GM19023 (cell line): ENCODE results near the gene C9orf43.

ENCODE experiments used
- ATAC-seq: cut with Tn5 transposase; IDR thresholded peaks from one replicate; pipeline ENCODE4 v1.9.1; 2021; ENCODE audit warnings: mild to moderate bottlenecking, moderate library complexity; ENCODE audit not compliant: unreplicated experiment

C9orf43 gene

DNA sequence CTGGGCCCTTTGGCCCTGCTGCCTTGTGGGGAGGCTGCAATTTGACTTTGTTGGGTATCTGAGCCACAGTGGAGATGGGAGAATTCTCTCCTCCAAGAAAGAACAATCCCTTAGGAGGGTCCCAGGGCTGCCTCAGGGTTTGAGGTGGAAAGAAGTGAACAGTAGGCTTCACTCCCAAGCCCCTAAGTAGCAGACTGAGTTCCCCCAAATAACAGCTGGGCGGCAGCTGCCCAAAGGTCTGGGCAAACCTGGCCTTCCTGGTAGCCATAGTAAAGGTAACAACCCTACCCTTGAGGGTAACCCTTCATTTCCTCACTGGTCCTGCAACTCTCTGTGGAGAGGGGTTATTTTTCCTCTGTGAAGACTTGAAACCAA, 53.7 kb downstream of the C9orf43 start:
- ATAC-seq = no peak

GRCh38 chr9:113465599-113466140, 55.1 kb downstream of the C9orf43 start:
- ATAC-seq = no peak

GRCh38 chr9:113467183-113467582, 56.6 kb downstream of the C9orf43 start:
- no peak for ATAC-seq

GRCh38 chr9:113468716-113469448, 58.3 kb downstream of the C9orf43 start:
- ATAC-seq = no peak

DNA sequence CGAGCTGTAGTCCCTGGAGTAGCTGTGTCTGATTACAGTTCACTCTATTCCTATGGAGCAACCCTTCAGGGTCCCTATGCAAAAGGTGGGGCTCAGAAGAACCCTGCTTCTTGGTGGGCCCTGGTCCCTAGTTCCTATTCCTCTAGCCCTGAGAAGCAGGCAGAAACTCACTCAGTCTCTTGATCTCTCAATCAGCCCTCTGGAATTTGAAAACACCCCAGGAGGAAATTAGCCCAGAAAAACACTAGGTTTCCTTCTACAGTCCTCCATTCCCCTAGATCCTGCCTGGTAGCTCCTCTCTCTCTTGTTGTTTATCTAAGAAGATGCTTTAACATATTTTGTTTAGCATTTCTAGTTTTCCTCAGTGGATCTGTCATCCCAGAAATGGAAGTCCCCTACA, 60.6 kb downstream of the C9orf43 start:
- no peak for ATAC-seq

GRCh38 chr9:113471566-113471965, 61.0 kb downstream of the C9orf43 start:
- ATAC-seq = no peak

DNA sequence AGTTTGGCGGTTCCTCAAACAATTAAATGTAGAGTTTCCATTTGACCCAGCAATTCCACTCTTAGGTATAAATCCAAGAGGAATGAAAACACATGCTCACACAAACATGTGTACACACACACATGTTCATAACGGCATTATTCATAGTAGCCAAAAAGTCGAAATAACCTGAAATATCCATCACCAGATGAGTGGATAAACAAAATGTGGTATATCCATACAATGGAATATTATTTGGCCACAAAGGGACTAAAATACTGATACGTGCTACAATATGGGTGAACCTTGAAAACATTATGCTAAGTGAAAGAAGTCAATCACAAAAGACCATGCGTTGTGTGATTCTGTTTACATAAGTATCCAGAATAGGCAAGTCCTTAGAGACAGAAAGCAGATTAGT, 61.7 kb downstream of the C9orf43 start:
- no peak for ATAC-seq

DNA sequence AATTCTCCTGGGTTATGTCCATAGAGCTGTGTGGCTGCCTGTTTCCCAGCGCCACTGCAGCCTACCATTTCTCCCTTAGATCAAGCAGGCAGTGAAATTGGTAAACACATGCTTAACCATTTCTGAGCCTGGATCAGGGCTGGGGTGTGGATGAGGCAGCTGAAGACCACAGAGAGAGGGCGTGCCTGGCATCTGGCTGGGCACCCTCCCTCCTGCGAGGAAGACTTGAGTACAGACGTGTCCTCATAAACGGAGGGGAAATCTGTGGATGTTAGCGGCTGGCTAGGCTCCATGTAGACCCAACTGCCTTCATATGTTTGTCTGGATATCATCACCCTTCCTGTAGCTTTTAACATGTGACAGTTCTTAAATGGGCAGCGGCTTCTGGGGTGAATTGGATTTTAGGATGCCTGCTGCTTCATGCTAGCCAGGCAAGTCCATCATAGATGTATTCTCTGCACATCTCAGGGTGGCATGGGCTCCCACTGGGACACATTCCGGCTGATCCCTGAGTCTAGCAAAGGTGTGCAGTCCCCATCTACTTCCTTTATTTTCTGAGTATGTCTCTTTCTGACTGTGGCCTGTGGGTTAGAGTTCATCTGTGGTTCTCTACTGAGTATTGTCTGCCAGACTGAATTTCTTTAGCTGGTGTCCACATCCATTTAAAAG, 63.9 kb downstream of the C9orf43 start:
- ATAC-seq = no peak

DNA sequence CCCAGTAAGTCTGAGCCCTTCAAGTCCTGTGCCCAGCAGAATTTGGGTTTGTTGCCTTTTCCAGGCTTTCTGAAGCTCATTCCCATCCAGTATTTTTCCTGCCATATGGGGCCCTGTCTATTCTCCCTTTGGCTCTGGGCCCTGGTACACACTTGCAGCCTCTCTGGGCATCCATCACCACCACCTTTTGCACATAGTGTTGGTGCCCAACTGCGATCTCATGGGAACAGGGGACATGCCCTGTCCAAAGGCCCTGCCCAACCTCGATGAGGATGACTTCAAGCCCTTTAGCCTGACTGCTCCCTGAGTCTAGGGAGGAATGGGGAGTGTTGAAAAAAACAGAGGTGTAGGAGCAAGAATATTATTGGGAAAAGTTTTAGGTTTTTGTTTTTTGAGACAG, 64.5 kb downstream of the C9orf43 start:
- ATAC-seq = no peak

DNA sequence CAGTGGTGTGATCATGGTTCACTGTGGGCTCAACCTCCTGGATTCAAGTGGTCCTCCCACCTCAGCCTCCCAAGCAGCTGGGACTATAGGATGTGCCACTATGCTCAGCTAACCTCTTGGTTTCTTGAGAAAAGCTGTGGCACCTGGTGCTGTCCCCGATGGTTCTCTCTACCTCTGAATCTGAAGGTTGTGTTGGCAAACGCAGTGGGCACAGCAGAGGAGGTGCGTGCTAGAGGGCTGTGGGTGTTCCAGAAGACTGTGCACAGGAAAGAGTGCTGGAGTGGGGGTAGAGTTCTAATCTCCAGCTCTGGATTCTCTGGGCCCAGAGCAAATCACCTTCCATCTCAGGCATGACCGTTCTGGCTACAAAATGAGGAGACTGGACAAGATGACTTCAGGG, 65.4 kb downstream of the C9orf43 start:
- no peak for ATAC-seq

DNA sequence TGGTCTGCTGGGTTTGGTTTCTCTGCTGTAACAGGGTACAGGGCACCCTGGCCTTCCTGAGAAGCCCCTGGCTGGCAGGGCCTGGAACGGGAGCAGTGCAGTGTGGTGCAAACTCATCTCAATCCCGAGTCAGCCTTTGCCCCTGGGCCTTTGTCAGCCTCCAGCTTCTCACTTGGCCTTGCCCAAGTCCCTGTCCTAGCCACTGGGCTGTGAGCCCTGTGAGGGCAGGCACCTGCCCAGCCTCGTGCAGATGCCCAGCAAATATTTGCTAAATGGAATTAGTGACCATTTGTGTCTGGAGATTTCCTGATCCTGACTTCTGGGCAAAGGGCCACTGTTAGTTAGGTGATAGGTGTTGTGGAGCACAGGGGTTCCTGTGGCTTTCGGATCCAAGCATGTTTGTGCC, 66.0 kb downstream of the C9orf43 start:
- ATAC-seq = no peak

GRCh38 chr9:113477058-113477457, 66.5 kb downstream of the C9orf43 start:
- no peak for ATAC-seq

DNA sequence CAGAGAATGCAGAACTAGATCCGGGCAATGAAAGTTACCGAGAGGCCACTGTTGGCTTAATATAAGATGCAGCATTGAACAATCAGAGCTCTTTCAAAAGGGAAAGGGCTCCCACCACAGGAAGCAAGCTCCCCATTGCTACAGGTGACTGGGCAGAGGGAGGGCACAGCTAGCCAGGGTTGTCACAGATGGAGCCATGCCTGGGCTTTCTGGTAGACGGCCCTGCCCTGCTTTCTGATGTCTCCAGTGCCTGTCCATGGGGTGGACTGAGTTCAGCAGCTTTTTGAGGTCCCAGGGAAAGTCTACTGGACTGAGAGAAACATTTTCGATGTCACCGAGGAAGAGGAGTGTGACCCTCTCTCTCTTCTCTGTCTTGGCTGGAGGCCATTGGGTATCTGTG, 67.1 kb downstream of the C9orf43 start:
- no peak for ATAC-seq

DNA sequence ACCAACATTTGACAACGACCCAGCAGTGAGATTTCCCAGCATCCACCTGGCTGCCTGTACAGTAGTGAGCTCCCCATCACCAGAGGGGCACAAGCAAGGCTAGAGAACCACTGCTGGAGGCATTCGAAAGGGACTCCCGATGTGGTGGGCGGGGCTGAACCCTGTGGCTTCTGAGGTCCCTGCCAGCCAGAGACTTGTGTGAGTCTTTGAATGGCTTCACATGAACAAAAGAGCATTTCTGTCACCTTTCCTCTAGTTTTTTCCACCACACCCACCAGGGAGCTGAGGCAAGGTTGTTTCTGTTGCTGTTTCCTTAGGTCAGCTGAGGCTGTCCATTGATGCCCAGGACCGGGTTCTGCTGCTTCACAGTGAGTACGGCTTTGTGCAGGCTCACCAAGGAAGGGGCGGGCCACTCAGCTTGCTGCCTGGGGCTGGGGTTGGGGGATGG, 68.7 kb downstream of the C9orf43 start:
- ATAC-seq = no peak
